ENCODE results near the gene TBCD. TPM values are rescaled to one million over a fixed set of nuclear protein-coding genes. Genes with fewer than 3 reads are reported as not detected.

Gene TBCD
- total and polyA plus RNA-seq, 2 donors (not counting 1 experiment from before 2014, with no cell fraction given), result 22.1 to 36.7 TPM

GRCh38 chr17:82752371-82753200 lies 721 bp downstream of the TBCD start:
- H3K9me3 ChIP-seq (ENCODE audit: control insufficient read depth, insufficient read depth, low read depth, low read length), result no peaks in the 10 kb centered on the region
- no peaks in the 10 kb centered on the region for H3K4me1 ChIP-seq (ENCODE audit: control insufficient read depth, extremely low read depth, insufficient read depth, low read length)
- peak overlapping the region; percentile 62 for H2AFZ ChIP-seq (ENCODE audit: low read length)
- H3K79me2 ChIP-seq (ENCODE audit: control insufficient read depth, insufficient read depth, low read length), result peaks cover 31% of the 10 kb centered on the region
- H3K4me3 ChIP-seq (replicated peaks in 1 of 4; ENCODE audit: control extremely low read depth in 1 of 4, insufficient read depth in 1 of 4, low read depth in 3 of 4, low read length in 4 of 4), result peak overlapping the region; percentile 73 to 92 (median 84)
- H3K36me3 ChIP-seq (ENCODE audit: control insufficient read depth, insufficient read depth, low read length), result no peaks in the 10 kb centered on the region
- H3K27me3 ChIP-seq (ENCODE audit: control insufficient read depth, insufficient read depth, low read length), result no peaks in the 10 kb centered on the region
- peak in 1 of 2 donors; percentile 18 for DNase-seq (ENCODE audit: low read depth in 2 of 2)
- no peaks in the 10 kb centered on the region for H4K20me1 ChIP-seq (ENCODE audit: control insufficient read depth, extremely low read depth, insufficient read depth, low read length)
- H3K9ac ChIP-seq (ENCODE audit: insufficient read depth, low read length), result peak overlapping the region; percentile 54
- H3K27ac ChIP-seq (ENCODE audit: insufficient read depth, low read length), result peak overlapping the region; percentile 38
- peak overlapping the region; percentile 93 for H3K4me2 ChIP-seq (ENCODE audit: extremely low read depth, insufficient read depth, low read length)
- TF ChIP-seq EZH2 (IDR thresholded peaks at IDR 0.05; ENCODE audit: low read length, missing control alignments), result no peak
- TF ChIP-seq CTCF (conservative IDR thresholded peaks at IDR 0.05 in 1 of 2, IDR thresholded peaks at IDR 0.05 in 1 of 2; ENCODE audit: low read depth in 1 of 2, low read length in 2 of 2), result no peak

- TF ChIP-seq CTCF (conservative IDR thresholded peaks at IDR 0.05 in 1 of 2, IDR thresholded peaks at IDR 0.05 in 1 of 2; ENCODE audit: low read depth in 1 of 2, low read length in 2 of 2) (no peak), EZH2 (IDR thresholded peaks at IDR 0.05; ENCODE audit: low read length, missing control alignments) (no peak)
- peak overlapping the region; percentile 93 for H3K4me2 ChIP-seq (ENCODE audit: extremely low read depth, insufficient read depth, low read length)
- H3K4me1 ChIP-seq (ENCODE audit: control insufficient read depth, extremely low read depth, insufficient read depth, low read length), result no peaks in the 10 kb centered on the region
- H4K20me1 ChIP-seq (ENCODE audit: control insufficient read depth, extremely low read depth, insufficient read depth, low read length), result no peaks in the 10 kb centered on the region
- peaks cover 31% of the 10 kb centered on the region for H3K79me2 ChIP-seq (ENCODE audit: control insufficient read depth, insufficient read depth, low read length)
- peak overlapping the region; percentile 54 for H3K9ac ChIP-seq (ENCODE audit: insufficient read depth, low read length)
- no peaks in the 10 kb centered on the region for H3K27me3 ChIP-seq (ENCODE audit: control insufficient read depth, insufficient read depth, low read length)
- DNase-seq (ENCODE audit: low read depth in 2 of 2), result no peak
- peak overlapping the region; percentile 73 to 92 (median 84) for H3K4me3 ChIP-seq (replicated peaks in 1 of 4; ENCODE audit: control extremely low read depth in 1 of 4, insufficient read depth in 1 of 4, low read depth in 3 of 4, low read length in 4 of 4)
- H3K27ac ChIP-seq (ENCODE audit: insufficient read depth, low read length), result no peak overlapping the region
- no peaks in the 10 kb centered on the region for H3K36me3 ChIP-seq (ENCODE audit: control insufficient read depth, insufficient read depth, low read length)
- H3K9me3 ChIP-seq (ENCODE audit: control insufficient read depth, insufficient read depth, low read depth, low read length), result no peaks in the 10 kb centered on the region
- peak overlapping the region; percentile 62 for H2AFZ ChIP-seq (ENCODE audit: low read length)
These were observed 1.3 kb downstream of the TBCD start for GRCh38 chr17:82753201-82753464.

GRCh38 chr17:82754297-82755208 lies 2.7 kb downstream of the TBCD start:
- H3K79me2 ChIP-seq (ENCODE audit: control insufficient read depth, insufficient read depth, low read length), result peaks cover 31% of the 10 kb centered on the region
- H3K4me2 ChIP-seq (ENCODE audit: extremely low read depth, insufficient read depth, low read length), result no peak overlapping the region
- H3K27me3 ChIP-seq (ENCODE audit: control insufficient read depth, insufficient read depth, low read length), result no peaks in the 10 kb centered on the region
- no peak overlapping the region for H3K9ac ChIP-seq (ENCODE audit: insufficient read depth, low read length)
- DNase-seq (ENCODE audit: low read depth in 2 of 2), result peak in 1 of 2 donors; percentile 65
- no peaks in the 10 kb centered on the region for H4K20me1 ChIP-seq (ENCODE audit: control insufficient read depth, extremely low read depth, insufficient read depth, low read length)
- no peaks in the 10 kb centered on the region for H3K36me3 ChIP-seq (ENCODE audit: control insufficient read depth, insufficient read depth, low read length)
- H3K27ac ChIP-seq (ENCODE audit: insufficient read depth, low read length), result no peak overlapping the region
- H3K4me3 ChIP-seq (replicated peaks in 1 of 4; ENCODE audit: control extremely low read depth in 1 of 4, insufficient read depth in 1 of 4, low read depth in 3 of 4, low read length in 4 of 4), result no peak overlapping the region
- H3K4me1 ChIP-seq (ENCODE audit: control insufficient read depth, extremely low read depth, insufficient read depth, low read length), result no peaks in the 10 kb centered on the region
- TF ChIP-seq EZH2 (IDR thresholded peaks at IDR 0.05; ENCODE audit: low read length, missing control alignments) (no peak), CTCF (conservative IDR thresholded peaks at IDR 0.05 in 1 of 2, IDR thresholded peaks at IDR 0.05 in 1 of 2; ENCODE audit: low read depth in 1 of 2, low read length in 2 of 2) (no peak)
- no peak overlapping the region for H2AFZ ChIP-seq (ENCODE audit: low read length)
- no peaks in the 10 kb centered on the region for H3K9me3 ChIP-seq (ENCODE audit: control insufficient read depth, insufficient read depth, low read depth, low read length)

Measured in fibroblast of lung (primary cell).